ENCODE data around the gene SNPH.

DNA sequence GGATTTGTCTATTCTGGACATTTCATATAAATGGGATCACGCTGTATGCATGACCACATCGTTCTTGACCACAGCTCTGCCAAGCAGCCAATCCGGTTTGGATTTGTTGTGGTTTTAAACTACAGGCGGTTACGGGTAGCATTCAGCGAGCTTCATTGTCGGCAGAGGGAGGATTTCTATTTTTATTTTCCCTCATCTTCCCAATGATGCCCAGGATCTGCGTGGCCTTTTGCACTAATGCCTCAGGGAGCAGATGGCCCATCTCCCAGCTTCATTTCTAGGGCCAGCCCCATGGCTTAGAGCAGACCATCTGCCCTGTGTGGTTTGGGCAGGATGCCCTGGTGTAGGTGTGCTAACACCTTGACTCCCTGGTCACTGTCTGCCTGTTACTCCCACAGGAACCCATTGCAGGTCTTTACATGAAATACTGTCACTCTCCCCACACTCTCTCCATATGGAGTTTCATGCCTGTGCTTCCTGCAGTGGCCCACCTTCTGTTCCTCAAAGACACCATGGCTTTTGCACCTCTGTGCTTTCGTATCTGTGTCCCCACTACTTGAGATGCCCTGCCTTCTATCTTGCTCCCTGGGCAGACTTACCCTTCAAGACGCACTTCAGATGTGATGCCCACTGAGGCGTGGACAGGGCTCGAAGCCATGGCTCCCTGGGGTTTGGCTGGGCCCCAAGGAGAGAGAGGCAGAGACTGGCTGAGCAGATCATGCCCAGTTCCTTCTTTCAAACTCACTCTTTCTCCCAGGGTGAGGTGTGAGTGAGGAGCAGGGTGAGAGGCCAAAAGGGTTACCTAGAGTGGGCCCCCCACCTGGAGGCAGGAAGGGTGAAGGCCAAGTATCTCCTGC lies 36.8 kb downstream of the SNPH start:
- TF ChIP-seq, protein P1, sequence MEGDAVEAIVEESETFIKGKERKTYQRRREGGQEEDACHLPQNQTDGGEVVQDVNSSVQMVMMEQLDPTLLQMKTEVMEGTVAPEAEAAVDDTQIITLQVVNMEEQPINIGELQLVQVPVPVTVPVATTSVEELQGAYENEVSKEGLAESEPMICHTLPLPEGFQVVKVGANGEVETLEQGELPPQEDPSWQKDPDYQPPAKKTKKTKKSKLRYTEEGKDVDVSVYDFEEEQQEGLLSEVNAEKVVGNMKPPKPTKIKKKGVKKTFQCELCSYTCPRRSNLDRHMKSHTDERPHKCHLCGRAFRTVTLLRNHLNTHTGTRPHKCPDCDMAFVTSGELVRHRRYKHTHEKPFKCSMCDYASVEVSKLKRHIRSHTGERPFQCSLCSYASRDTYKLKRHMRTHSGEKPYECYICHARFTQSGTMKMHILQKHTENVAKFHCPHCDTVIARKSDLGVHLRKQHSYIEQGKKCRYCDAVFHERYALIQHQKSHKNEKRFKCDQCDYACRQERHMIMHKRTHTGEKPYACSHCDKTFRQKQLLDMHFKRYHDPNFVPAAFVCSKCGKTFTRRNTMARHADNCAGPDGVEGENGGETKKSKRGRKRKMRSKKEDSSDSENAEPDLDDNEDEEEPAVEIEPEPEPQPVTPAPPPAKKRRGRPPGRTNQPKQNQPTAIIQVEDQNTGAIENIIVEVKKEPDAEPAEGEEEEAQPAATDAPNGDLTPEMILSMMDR (IDR thresholded peaks at IDR 0.05): no peak
- TF ChIP-seq POLR2A (IDR thresholded peaks at IDR 0.05): no peak
